Activated T-cell treated with anti-CD3 and anti-CD28 coated beads for 48 hours (primary cell): ENCODE results near the gene ITFG2.
"Not testable (repeated sequence)": the region's sequence is repeated elsewhere in the genome, so short reads cannot be mapped to it uniquely, and the experiment has no call there.

Experiments used
- DNase-seq: peaks from one replicate; pipeline ENCODE4 v3.0.0-alpha.2; 2020; ENCODE audit warnings: low read depth

ITFG2 gene

DNA sequence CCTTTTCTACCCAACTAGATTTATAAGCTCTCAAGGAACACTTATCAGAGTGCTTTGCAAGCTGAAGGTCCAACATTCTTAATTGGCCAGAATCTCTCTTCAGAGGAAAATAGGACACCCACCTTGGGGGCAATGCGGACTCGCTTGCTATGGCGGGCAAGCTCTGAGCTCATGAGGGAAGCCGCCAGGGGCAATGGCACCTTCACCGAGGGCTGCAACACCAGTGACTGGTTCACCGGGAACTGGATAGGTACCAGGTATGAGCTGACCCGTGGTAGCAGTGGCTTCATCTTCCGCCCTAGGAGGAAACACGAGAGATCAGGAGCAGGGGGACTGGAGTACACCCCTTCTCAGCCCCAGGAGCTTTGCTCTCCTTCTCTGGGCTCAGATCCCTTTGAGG lies 51.7 kb downstream of the ITFG2 start:
- DNase-seq, result no peak

- DNase-seq, result not testable (repeated sequence)
Observed at GRCh38 chr12:2868986-2869632, 56.6 kb downstream of the ITFG2 start.
